Heart right ventricle (tissue), 16 donors: ENCODE results near the gene HMGCL. TPM values are rescaled to one million over a fixed set of nuclear protein-coding genes. Genes with fewer than 3 reads are reported as not detected.
A peak's percentile ranks its signal among the peaks of the same experiment; 100 is the strongest.
"Not testable (repeated sequence)": the region's sequence is repeated elsewhere in the genome, so short reads cannot be mapped to it uniquely, and the experiment has no call there.

Experiments used
- ATAC-seq, 8 donors: fragments of 200-7000 bp; cut with Tn5 transposase; one replicate each; pipeline ENCODE4 v1.9.1; 2020; ENCODE audit warnings: mild to moderate bottlenecking in 8 of 8, moderate library complexity in 8 of 8, moderate number of reproducible peaks in 1 of 8
- DNase-seq, 2 donors: peaks; one replicate each; pipeline ENCODE4 v3.0.0-alpha.2; 2020
- H3K27ac ChIP-seq, 10 donors: fragments of 200-600 bp; sonication (generic) in 2 of 10; one replicate each; pipeline versions ENCODE4 v1.5.0 to v1.8.0; 2020 to 2022; ENCODE audit warnings: mild to moderate bottlenecking in 3 of 10
- H3K27me3 ChIP-seq, 7 donors: fragments of 200-600 bp; one replicate each; pipeline ENCODE4 v1.8.0; 2021 to 2022; ENCODE audit warnings: mild to moderate bottlenecking in 2 of 7
- H3K36me3 ChIP-seq, 9 donors: fragments of 200-600 bp; sonication (generic) in 1 of 9; one replicate each; pipeline versions ENCODE4 v1.5.0 to v1.8.0; 2020 to 2022; ENCODE audit warnings: mild to moderate bottlenecking in 2 of 9
- H3K4me1 ChIP-seq, 9 donors: fragments of 200-600 bp; sonication (generic) in 1 of 9; one replicate each; pipeline versions ENCODE4 v1.5.0 to v1.8.0; 2020 to 2022; ENCODE audit warnings: mild to moderate bottlenecking in 4 of 9
- H3K4me3 ChIP-seq, 10 donors: fragments of 200-600 bp; sonication (generic) in 2 of 10; one replicate each; pipeline versions ENCODE4 v1.5.0 to v1.8.0; 2020 to 2022; ENCODE audit warnings: mild to moderate bottlenecking in 7 of 10, moderate library complexity in 2 of 10
- H3K9me3 ChIP-seq, 11 donors: fragments of 200-600 bp in 10 of 11; sonication (generic) in 2 of 11; one replicate each; pipeline versions ENCODE4 v1.5.0 to v1.8.0; 2013 to 2022; ENCODE audit warnings: mild to moderate bottlenecking in 2 of 11, control low read depth in 1 of 11, moderate library complexity in 1 of 11
- CTCF ChIP-seq, 9 donors: fragments of 200-600 bp; sonication (generic) in 2 of 9; IDR thresholded peaks; one replicate each; pipeline versions ENCODE4 v1.5.0 to v1.8.0; 2021 to 2022; ENCODE audit warnings: antibody characterized with exemption in 9 of 9, mild to moderate bottlenecking in 5 of 9, moderate library complexity in 1 of 9
- WGBS, 2 donors: extraction: QIAGEN DNeasy Blood & Tissue Kit; methylation state at CpG; one replicate each; pipeline ENCODE4 v1.1.7; 2013; ENCODE audit warnings: inconsistent platforms in 1 of 2; 5-methylcytosine and 5-hydroxymethylcytosine counted together
- intact Hi-C, 10 donors: fragments of 100-400 bp; cut with DNase I; formaldehyde crosslinking; loops; one replicate each; pipeline versions ENCODE4 v1.11.1 to v1.14.2; 2022
- polyA plus RNA-seq, 2 donors: library from polyadenylated mRNA; stranded (reverse); fragments of 200-250 nt; gene quantifications; one replicate each; pipeline ENCODE4 v1.2.3, GENCODE V29; 2013
- total RNA-seq, 10 donors: library from RNA; stranded (reverse); fragmentation: NEBNext Ultra II Directional in 3 of 10; extraction: Animal tissue kit (Norgen Biotek cat#: 25700) in 3 of 10; gene quantifications; one replicate each; pipeline versions ENCODE4 v1.2.1 to v1.2.4, GENCODE V29; 2021 to 2023
- donor health status: Arrhythmogenic right ventricular cardiomyopathy.
- donor health status: ischemic (EF 13 %, LVEDD 7.1; RV severe dilation, severe dysfunction).
- donor health status: healthy with polysubstance abuse.
- donor health status: DM: no; HTN: yes; CAD: no.
- donor health status: DM: no; HTN: no; CAD: no.
- donor health status: ischemic (EF 25% LVEDD 6.9; RV normal size, moderate dysfunction).
- donor health status: ischemic (EF 25% LVEDD 5.7; RV mildly dilated, moderate dysfunction).
- donor health status: healthy.
- donor health status: DM: yes; HTN: yes; CAD: no.
- donor health status: Ischemic cardiomyopathy.
- donor health status: ischemic (EF 35%, LVEDD 5.7; RV mildly dilated, moderate dysfunction).
- donor health status: nonischemic (EF 11% LVEDD 7.7; RV severe dilation, severe dysfunction).
- donor health status: DM: yes; HTN: yes; CAD: no.
- donor health status: PGD.
- donor health status: ischemic (EF 29% LVEDD 5.4; RV normal size, mild dysfunction).
- donor health status: nonischemic (EF 23%, LVEDD 6.1; RV moderate dilation, normal function).

The HMGCL gene
- total and polyA plus RNA-seq, 12 donors, result 25.7 to 44.3 (median 37.0) TPM

- TF ChIP-seq CTCF (IDR thresholded peaks at IDR 0.05), result no peak
- Histone ChIP-seq H3K27ac (peak overlapping the region in 1 of 10 donors; percentile 26), H3K4me3 (peak overlapping the region in 8 of 10 donors; percentile 17 to 46 (median 41)), H3K9me3 (no peaks in the 10 kb centered on the region), H3K27me3 (no peaks in the 10 kb centered on the region), H3K4me1 (peaks cover 0 to 11% (median 5%) of the 10 kb centered on the region in 9 donors), H3K36me3 (no peaks in the 10 kb centered on the region)
- 0 to 1% methylated on average over 21 of the region's 21 CpGs for WGBS, 2 donors
- DNase-seq (peak; percentile 49 to 73), ATAC-seq (peak; percentile 91 to 98 (median 95))
- intact Hi-C loops, result no loop called here
Observed at GRCh38 chr1:23838401-23838866, 13.2 kb upstream of the HMGCL start.

DNA sequence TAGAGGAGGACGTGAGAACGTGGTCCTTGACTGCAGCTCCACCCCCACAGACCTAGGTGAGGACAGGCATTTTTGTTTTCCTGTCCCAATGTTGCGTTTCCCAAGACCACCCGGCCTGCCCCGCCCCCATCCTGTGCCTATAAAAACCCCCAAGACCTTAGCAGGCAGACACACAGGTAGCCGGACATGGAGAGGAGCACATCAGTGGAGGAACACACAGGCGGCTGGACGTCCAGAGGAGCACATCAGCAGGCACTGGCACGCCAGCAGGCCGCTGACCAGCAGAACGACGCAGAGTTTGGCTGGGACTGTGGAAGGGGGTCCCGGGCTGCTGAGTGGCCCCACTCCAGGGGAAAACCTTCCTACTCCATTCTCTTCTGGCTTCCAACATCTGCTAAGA lies 12.7 kb upstream of the HMGCL start:
- ATAC-seq (peak in 4 of 8 donors; percentile 14 to 41 (median 22)), DNase-seq (peak in 1 of 2 donors; percentile 16)
- Histone ChIP-seq H3K4me1 (peaks cover 0 to 11% (median 5%) of the 10 kb centered on the region in 9 donors), H3K27ac (no peak overlapping the region), H3K4me3 (peak overlapping the region in 8 of 10 donors; percentile 17 to 46 (median 41)), H3K27me3 (no peaks in the 10 kb centered on the region), H3K36me3 (no peaks in the 10 kb centered on the region), H3K9me3 (no peaks in the 10 kb centered on the region)
- no peak for TF ChIP-seq CTCF (IDR thresholded peaks at IDR 0.05)
- intact Hi-C loops, result no loop called here
- 19 to 23% methylated on average over 13 of the region's 13 CpGs for WGBS, 2 donors

GRCh38 chr1:23836037-23836436 lies 10.8 kb upstream of the HMGCL start:
- intact Hi-C loops, result no loop called here

GRCh38 chr1:23834156-23834555 lies 8.9 kb upstream of the HMGCL start:
- intact Hi-C loops, ATAC-seq, H3K4me3 ChIP-seq: not testable (repeated sequence)

More at GRCh38 chr1:23836037-23836436, 10.8 kb upstream of the HMGCL start:
- no peak overlapping the region for H3K27ac ChIP-seq
- 77 to 84% methylated on average over 3 of the region's 3 CpGs for WGBS, 2 donors
- H3K27me3 ChIP-seq, result no peaks in the 10 kb centered on the region
- DNase-seq (no peak), ATAC-seq (no peak)
- no peak for TF ChIP-seq CTCF (IDR thresholded peaks at IDR 0.05)
- no peaks in the 10 kb centered on the region for H3K9me3 ChIP-seq
- no peaks in the 10 kb centered on the region for H3K36me3 ChIP-seq
- H3K4me1 ChIP-seq, result peaks cover 0 to 11% (median 5%) of the 10 kb centered on the region in 9 donors
- no peak overlapping the region for H3K4me3 ChIP-seq

DNA sequence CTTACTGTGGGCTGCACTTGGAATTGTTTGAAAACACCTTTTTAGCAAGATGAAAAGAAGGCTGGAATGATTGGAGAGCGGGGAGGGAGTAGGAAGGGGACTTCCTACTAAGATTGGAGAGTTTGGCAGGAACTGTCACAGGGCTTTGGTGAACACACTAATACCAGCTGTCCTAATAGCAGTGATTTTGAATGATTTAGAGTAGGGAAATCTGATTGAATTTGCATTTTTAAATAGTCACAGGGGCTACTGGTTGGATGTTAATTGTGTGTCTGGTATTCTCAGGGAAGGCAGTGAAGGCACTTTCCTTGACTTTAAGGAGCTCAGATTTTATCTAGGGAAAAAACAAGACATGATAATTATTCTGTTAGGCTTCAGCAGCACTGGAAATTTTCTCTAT lies 2.5 kb upstream of the HMGCL start:
- intact Hi-C loops, result loop anchor here in 2 of 10 donors (5.0 to 10.0 kb wide), 2 partner anchors 40 to 197 kb away; partner anchors contain the start of gene FUCA1 (in 1 of the 2)
- 61 to 78% methylated on average over 1 of the region's 1 CpG for WGBS, 2 donors
- no peaks in the 10 kb centered on the region for H3K27me3 ChIP-seq
- H3K36me3 ChIP-seq, result no peaks in the 10 kb centered on the region
- no peak overlapping the region for H3K27ac ChIP-seq
- H3K4me3 ChIP-seq, result no peak overlapping the region
- TF ChIP-seq CTCF (IDR thresholded peaks at IDR 0.05), result no peak
- no peaks in the 10 kb centered on the region for H3K9me3 ChIP-seq
- ATAC-seq (no peak), DNase-seq (no peak)
- peaks cover 2 to 22% (median 14%) of the 10 kb centered on the region in 9 donors for H3K4me1 ChIP-seq

More at GRCh38 chr1:23834156-23834555, 8.9 kb upstream of the HMGCL start:
- not testable (repeated sequence) for H3K9me3 ChIP-seq, H3K27me3 ChIP-seq, H3K27ac ChIP-seq, H3K36me3 ChIP-seq, DNase-seq
- H3K4me1 ChIP-seq, result peaks cover 0 to 11% (median 5%) of the 10 kb centered on the region in 9 donors
- WGBS, 2 donors, result 84 to 88% methylated on average over 6 of the region's 6 CpGs

- H3K36me3 ChIP-seq, H3K27ac ChIP-seq, H3K9me3 ChIP-seq, DNase-seq, H3K27me3 ChIP-seq, H3K4me3 ChIP-seq, ATAC-seq: not testable (repeated sequence)
- H3K4me1 ChIP-seq, result peaks cover 2 to 22% (median 14%) of the 10 kb centered on the region in 9 donors
- WGBS, 2 donors, result 97% methylated on average over 13 of the region's 13 CpGs
- intact Hi-C loops, result loop anchor here in 2 of 10 donors (5.0 to 10.0 kb wide), 2 partner anchors 41 to 198 kb away; partner anchors contain the start of gene FUCA1 (in 1 of the 2)
Observed at GRCh38 chr1:23826590-23826989, 1.4 kb upstream of the HMGCL start.
